Measurements from ENCODE around the gene MOB3B.

DNA sequence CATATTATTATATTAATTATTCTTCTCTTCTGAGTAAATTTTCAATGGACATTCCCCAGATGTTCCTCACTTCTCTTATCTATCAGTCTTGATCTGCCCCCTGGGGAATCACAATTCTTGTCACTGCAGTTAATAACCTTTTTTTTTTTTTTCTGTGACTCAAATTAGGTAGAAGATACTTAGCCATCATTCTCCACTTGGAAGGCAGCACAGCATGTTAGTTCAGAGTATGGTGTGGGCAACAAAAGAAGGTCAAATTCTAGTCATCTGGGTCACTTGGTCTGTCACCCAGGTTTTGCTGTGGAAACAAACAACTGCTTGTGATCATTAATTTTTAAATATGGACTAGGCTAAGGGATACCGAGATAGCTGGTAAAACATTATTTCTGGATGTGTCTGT, 8.1 kb upstream of the MOB3B start:
- TF ChIP-seq, protein P1, sequence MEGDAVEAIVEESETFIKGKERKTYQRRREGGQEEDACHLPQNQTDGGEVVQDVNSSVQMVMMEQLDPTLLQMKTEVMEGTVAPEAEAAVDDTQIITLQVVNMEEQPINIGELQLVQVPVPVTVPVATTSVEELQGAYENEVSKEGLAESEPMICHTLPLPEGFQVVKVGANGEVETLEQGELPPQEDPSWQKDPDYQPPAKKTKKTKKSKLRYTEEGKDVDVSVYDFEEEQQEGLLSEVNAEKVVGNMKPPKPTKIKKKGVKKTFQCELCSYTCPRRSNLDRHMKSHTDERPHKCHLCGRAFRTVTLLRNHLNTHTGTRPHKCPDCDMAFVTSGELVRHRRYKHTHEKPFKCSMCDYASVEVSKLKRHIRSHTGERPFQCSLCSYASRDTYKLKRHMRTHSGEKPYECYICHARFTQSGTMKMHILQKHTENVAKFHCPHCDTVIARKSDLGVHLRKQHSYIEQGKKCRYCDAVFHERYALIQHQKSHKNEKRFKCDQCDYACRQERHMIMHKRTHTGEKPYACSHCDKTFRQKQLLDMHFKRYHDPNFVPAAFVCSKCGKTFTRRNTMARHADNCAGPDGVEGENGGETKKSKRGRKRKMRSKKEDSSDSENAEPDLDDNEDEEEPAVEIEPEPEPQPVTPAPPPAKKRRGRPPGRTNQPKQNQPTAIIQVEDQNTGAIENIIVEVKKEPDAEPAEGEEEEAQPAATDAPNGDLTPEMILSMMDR (IDR thresholded peaks at IDR 0.05): no peak
- no peak for TF ChIP-seq POLR2AphosphoS5 (IDR thresholded peaks at IDR 0.05)
- no peak for TF ChIP-seq POLR2A (IDR thresholded peaks at IDR 0.05)
